ENCODE results near the gene LRRC42.
"Not testable (repeated sequence)": the region's sequence is repeated elsewhere in the genome, so short reads cannot be mapped to it uniquely, and the experiment has no call there.

The LRRC42 gene

DNA sequence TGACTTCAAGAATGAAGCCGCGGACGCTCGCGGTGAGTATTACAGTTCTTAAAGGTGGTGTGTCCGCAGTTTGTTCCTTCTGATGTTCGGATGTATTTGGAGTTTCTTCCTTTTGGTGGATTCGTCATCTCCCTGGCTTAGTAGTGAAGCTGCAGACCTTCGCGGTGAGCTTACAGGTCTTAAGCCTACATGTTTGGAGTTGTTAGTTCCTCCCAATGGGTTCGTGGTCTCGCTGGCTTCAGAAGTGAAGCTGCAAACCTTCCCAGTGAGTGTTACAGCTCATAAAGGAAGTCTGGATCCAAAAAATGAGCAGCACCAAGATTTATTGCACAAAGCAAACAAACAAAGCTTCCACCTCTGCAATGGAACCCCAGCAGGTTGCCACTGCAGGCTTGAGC is 57.1 kb downstream of the LRRC42 start:
- Histone ChIP-seq H3K9ac (ENCODE audit: low read depth in 1 of 2, low read length in 2 of 2) (no peak overlapping the region), H3K9me3 (ENCODE audit: control insufficient read depth in 2 of 2, low read length in 2 of 2) (no peaks in the 10 kb centered on the region), H3K27me3 (ENCODE audit: control insufficient read depth in 2 of 2, insufficient read depth in 2 of 2, low read length in 2 of 2) (no peaks in the 10 kb centered on the region), H3K4me1 (ENCODE audit: control insufficient read depth in 2 of 2, insufficient read depth in 2 of 2, low read length in 2 of 2) (no peaks in the 10 kb centered on the region), H3K36me3 (ENCODE audit: control insufficient read depth in 2 of 2, insufficient read depth in 2 of 2, low read length in 2 of 2) (no peaks in the 10 kb centered on the region), H3K27ac (ENCODE audit: low read depth in 2 of 2, low read length in 2 of 2) (no peak overlapping the region), H3K4me3 (ENCODE audit: low read length in 2 of 2) (no peak overlapping the region)

- not testable (repeated sequence) for H3K4me3 ChIP-seq (ENCODE audit: low read length in 2 of 2); H3K9ac ChIP-seq (ENCODE audit: low read depth in 1 of 2, low read length in 2 of 2); H3K4me1 ChIP-seq (ENCODE audit: control insufficient read depth in 2 of 2, insufficient read depth in 2 of 2, low read length in 2 of 2); H3K27ac ChIP-seq (ENCODE audit: low read depth in 2 of 2, low read length in 2 of 2); H3K27me3 ChIP-seq (ENCODE audit: control insufficient read depth in 2 of 2, insufficient read depth in 2 of 2, low read length in 2 of 2); H3K36me3 ChIP-seq (ENCODE audit: control insufficient read depth in 2 of 2, insufficient read depth in 2 of 2, low read length in 2 of 2); H3K9me3 ChIP-seq (ENCODE audit: control insufficient read depth in 2 of 2, low read length in 2 of 2)
Measured at GRCh38 chr1:54003750-54004480, 57.8 kb downstream of the LRRC42 start.

DNA sequence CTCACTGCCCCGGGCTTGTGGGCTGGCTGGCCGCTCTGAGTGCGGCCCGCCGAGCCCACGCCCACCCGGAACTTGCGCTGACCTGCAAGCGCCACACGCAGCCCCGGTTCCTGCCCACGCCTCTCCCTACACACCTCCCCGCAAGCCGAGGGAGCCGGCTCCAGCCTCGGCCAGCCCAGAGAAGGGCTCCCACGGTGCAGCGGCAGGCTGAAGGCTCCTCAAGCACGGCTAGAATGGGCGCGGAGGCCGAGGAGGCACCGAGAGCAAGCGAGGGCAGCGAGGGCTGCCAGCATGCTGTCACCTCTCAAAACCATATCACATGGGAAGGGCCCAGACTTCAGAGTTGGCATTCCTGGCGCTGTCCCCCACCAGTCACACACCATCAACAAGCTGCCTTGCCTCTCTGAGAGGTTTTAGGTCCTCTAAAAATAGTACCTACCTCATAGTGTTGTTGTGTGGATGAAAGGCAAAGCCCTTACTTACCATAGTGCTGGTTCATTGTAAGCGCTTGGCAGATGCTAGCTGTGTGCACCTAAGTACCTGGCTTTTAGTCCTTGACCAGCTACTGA is 58.4 kb downstream of the LRRC42 start:
- Histone ChIP-seq H3K9ac (ENCODE audit: low read depth in 1 of 2, low read length in 2 of 2) (no peak overlapping the region), H3K27me3 (ENCODE audit: control insufficient read depth in 2 of 2, insufficient read depth in 2 of 2, low read length in 2 of 2) (no peaks in the 10 kb centered on the region), H3K9me3 (ENCODE audit: control insufficient read depth in 2 of 2, low read length in 2 of 2) (no peaks in the 10 kb centered on the region), H3K27ac (ENCODE audit: low read depth in 2 of 2, low read length in 2 of 2) (no peak overlapping the region), H3K4me3 (ENCODE audit: low read length in 2 of 2) (no peak overlapping the region), H3K4me1 (ENCODE audit: control insufficient read depth in 2 of 2, insufficient read depth in 2 of 2, low read length in 2 of 2) (no peaks in the 10 kb centered on the region), H3K36me3 (ENCODE audit: control insufficient read depth in 2 of 2, insufficient read depth in 2 of 2, low read length in 2 of 2) (no peaks in the 10 kb centered on the region)

DNA sequence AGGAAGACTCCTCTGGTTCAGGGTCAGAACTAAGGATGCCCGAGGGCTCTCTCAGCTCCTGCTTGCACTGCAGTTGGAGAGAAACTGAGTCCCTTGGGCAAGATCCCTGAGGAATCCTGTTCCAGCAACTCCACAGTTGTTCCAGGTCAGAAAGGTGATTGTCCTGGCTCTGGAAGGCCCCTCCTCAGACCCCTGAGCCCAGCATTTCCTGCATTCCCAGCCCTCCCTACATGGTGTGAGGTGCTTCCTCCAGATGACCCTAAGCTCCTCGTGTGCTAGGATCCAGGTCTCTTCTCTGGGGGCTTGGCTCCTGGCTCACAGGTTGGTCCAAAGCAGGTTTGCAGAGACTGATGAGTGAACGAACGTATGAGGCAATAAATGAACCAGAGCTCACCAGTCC is 60.4 kb downstream of the LRRC42 start:
- no peak overlapping the region for H3K9ac ChIP-seq (ENCODE audit: low read depth in 1 of 2, low read length in 2 of 2)
- H3K9me3 ChIP-seq (ENCODE audit: control insufficient read depth in 2 of 2, low read length in 2 of 2): no peaks in the 10 kb centered on the region
- H3K27me3 ChIP-seq (ENCODE audit: control insufficient read depth in 2 of 2, insufficient read depth in 2 of 2, low read length in 2 of 2): no peaks in the 10 kb centered on the region
- no peak overlapping the region for H3K27ac ChIP-seq (ENCODE audit: low read depth in 2 of 2, low read length in 2 of 2)
- no peaks in the 10 kb centered on the region for H3K4me1 ChIP-seq (ENCODE audit: control insufficient read depth in 2 of 2, insufficient read depth in 2 of 2, low read length in 2 of 2)
- no peaks in the 10 kb centered on the region for H3K36me3 ChIP-seq (ENCODE audit: control insufficient read depth in 2 of 2, insufficient read depth in 2 of 2, low read length in 2 of 2)
- H3K4me3 ChIP-seq (ENCODE audit: low read length in 2 of 2): no peak overlapping the region

DNA sequence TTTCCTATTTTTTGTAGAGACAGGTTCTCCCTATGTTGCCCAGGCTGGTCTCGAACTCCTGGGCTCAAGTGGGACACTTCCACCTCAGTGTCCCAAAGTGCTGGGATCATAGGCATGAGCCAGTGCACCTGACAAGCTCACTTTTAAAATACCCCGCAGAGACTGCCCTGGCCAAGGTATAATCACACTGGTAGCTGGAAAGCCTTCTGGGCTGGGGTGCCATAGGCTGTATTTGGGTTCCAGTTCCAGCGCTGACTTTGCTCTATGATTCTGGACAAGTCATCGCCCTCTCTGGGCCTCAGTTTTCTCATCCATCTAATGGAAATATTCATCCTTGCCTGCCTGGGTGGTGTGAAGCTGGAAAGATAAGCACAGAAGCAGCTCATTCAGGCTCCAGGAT is 61.5 kb downstream of the LRRC42 start:
- Histone ChIP-seq H3K9ac (ENCODE audit: low read depth in 1 of 2, low read length in 2 of 2) (no peak overlapping the region), H3K4me3 (ENCODE audit: low read length in 2 of 2) (no peak overlapping the region), H3K27ac (ENCODE audit: low read depth in 2 of 2, low read length in 2 of 2) (no peak overlapping the region), H3K9me3 (ENCODE audit: control insufficient read depth in 2 of 2, low read length in 2 of 2) (no peaks in the 10 kb centered on the region), H3K36me3 (ENCODE audit: control insufficient read depth in 2 of 2, insufficient read depth in 2 of 2, low read length in 2 of 2) (no peaks in the 10 kb centered on the region), H3K4me1 (ENCODE audit: control insufficient read depth in 2 of 2, insufficient read depth in 2 of 2, low read length in 2 of 2) (no peaks in the 10 kb centered on the region), H3K27me3 (ENCODE audit: control insufficient read depth in 2 of 2, insufficient read depth in 2 of 2, low read length in 2 of 2) (no peaks in the 10 kb centered on the region)

DNA sequence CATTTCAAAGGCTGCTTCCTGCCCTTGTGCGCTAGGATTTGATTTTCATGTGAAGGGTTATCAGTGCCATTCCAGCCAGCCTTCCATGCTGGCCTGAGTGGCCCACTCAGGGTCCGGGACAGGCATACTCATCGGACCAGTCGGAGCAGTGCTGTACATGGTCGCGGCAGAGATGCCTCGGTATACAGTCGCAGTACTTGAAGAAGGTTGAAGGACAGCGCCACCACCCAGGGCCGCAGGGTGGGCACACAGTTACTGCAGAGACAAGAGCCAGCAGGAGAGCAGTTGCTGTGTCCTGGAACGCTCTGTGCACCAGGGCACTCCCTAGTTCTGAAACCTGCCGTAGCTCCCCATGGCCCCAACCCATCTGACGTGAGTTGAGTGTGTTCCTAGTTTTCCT is 62.7 kb downstream of the LRRC42 start:
- Histone ChIP-seq H3K27me3 (ENCODE audit: control insufficient read depth in 2 of 2, insufficient read depth in 2 of 2, low read length in 2 of 2) (no peaks in the 10 kb centered on the region), H3K4me1 (ENCODE audit: control insufficient read depth in 2 of 2, insufficient read depth in 2 of 2, low read length in 2 of 2) (no peaks in the 10 kb centered on the region), H3K9me3 (ENCODE audit: control insufficient read depth in 2 of 2, low read length in 2 of 2) (no peaks in the 10 kb centered on the region), H3K4me3 (ENCODE audit: low read length in 2 of 2) (no peak overlapping the region), H3K27ac (ENCODE audit: low read depth in 2 of 2, low read length in 2 of 2) (no peak overlapping the region), H3K36me3 (ENCODE audit: control insufficient read depth in 2 of 2, insufficient read depth in 2 of 2, low read length in 2 of 2) (no peaks in the 10 kb centered on the region), H3K9ac (ENCODE audit: low read depth in 1 of 2, low read length in 2 of 2) (no peak overlapping the region)

GRCh38 chr1:54009406-54009805 is 63.3 kb downstream of the LRRC42 start:
- no peaks in the 10 kb centered on the region for H3K9me3 ChIP-seq (ENCODE audit: control insufficient read depth in 2 of 2, low read length in 2 of 2)
- no peak overlapping the region for H3K27ac ChIP-seq (ENCODE audit: low read depth in 2 of 2, low read length in 2 of 2)
- no peak overlapping the region for H3K9ac ChIP-seq (ENCODE audit: low read depth in 1 of 2, low read length in 2 of 2)
- H3K4me3 ChIP-seq (ENCODE audit: low read length in 2 of 2): no peak overlapping the region
- H3K4me1 ChIP-seq (ENCODE audit: control insufficient read depth in 2 of 2, insufficient read depth in 2 of 2, low read length in 2 of 2): no peaks in the 10 kb centered on the region
- H3K36me3 ChIP-seq (ENCODE audit: control insufficient read depth in 2 of 2, insufficient read depth in 2 of 2, low read length in 2 of 2): no peaks in the 10 kb centered on the region
- H3K27me3 ChIP-seq (ENCODE audit: control insufficient read depth in 2 of 2, insufficient read depth in 2 of 2, low read length in 2 of 2): no peaks in the 10 kb centered on the region

GRCh38 chr1:54010415-54011117 is 64.4 kb downstream of the LRRC42 start:
- Histone ChIP-seq H3K27me3 (ENCODE audit: control insufficient read depth in 2 of 2, insufficient read depth in 2 of 2, low read length in 2 of 2) (no peaks in the 10 kb centered on the region), H3K27ac (ENCODE audit: low read depth in 2 of 2, low read length in 2 of 2) (no peak overlapping the region), H3K4me1 (ENCODE audit: control insufficient read depth in 2 of 2, insufficient read depth in 2 of 2, low read length in 2 of 2) (no peaks in the 10 kb centered on the region), H3K9me3 (ENCODE audit: control insufficient read depth in 2 of 2, low read length in 2 of 2) (no peaks in the 10 kb centered on the region), H3K9ac (ENCODE audit: low read depth in 1 of 2, low read length in 2 of 2) (no peak overlapping the region), H3K36me3 (ENCODE audit: control insufficient read depth in 2 of 2, insufficient read depth in 2 of 2, low read length in 2 of 2) (no peaks in the 10 kb centered on the region), H3K4me3 (ENCODE audit: low read length in 2 of 2) (no peak overlapping the region)

GRCh38 chr1:54011316-54012007 is 65.3 kb downstream of the LRRC42 start:
- Histone ChIP-seq H3K36me3 (ENCODE audit: control insufficient read depth in 2 of 2, insufficient read depth in 2 of 2, low read length in 2 of 2) (no peaks in the 10 kb centered on the region), H3K4me3 (ENCODE audit: low read length in 2 of 2) (no peak overlapping the region), H3K9ac (ENCODE audit: low read depth in 1 of 2, low read length in 2 of 2) (no peak overlapping the region), H3K4me1 (ENCODE audit: control insufficient read depth in 2 of 2, insufficient read depth in 2 of 2, low read length in 2 of 2) (peaks cover 0 to 5% of the 10 kb centered on the region in 2 donors), H3K27me3 (ENCODE audit: control insufficient read depth in 2 of 2, insufficient read depth in 2 of 2, low read length in 2 of 2) (no peaks in the 10 kb centered on the region), H3K27ac (ENCODE audit: low read depth in 2 of 2, low read length in 2 of 2) (no peak overlapping the region), H3K9me3 (ENCODE audit: control insufficient read depth in 2 of 2, low read length in 2 of 2) (no peaks in the 10 kb centered on the region)

DNA sequence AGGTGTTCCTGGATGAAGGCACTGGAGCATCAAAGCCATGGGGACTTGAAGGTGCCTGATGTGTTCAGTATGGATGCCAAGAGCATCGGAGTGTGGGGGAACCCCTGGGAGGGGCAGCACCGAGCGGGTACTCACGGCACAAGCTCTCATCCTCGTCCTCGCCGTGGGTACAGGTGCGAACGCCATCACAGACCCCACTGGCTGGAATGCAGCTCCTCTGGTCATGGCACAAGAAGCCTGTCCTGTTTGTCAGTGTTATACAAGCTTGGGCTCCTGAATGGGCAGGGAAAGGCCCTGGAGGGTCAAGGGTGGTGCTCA is 65.8 kb downstream of the LRRC42 start:
- H3K36me3 ChIP-seq (ENCODE audit: control insufficient read depth in 2 of 2, insufficient read depth in 2 of 2, low read length in 2 of 2): no peaks in the 10 kb centered on the region
- no peak overlapping the region for H3K9ac ChIP-seq (ENCODE audit: low read depth in 1 of 2, low read length in 2 of 2)
- H3K4me1 ChIP-seq (ENCODE audit: control insufficient read depth in 2 of 2, insufficient read depth in 2 of 2, low read length in 2 of 2): peaks cover 0 to 5% of the 10 kb centered on the region in 2 donors
- no peak overlapping the region for H3K4me3 ChIP-seq (ENCODE audit: low read length in 2 of 2)
- no peaks in the 10 kb centered on the region for H3K9me3 ChIP-seq (ENCODE audit: control insufficient read depth in 2 of 2, low read length in 2 of 2)
- no peak overlapping the region for H3K27ac ChIP-seq (ENCODE audit: low read depth in 2 of 2, low read length in 2 of 2)
- no peaks in the 10 kb centered on the region for H3K27me3 ChIP-seq (ENCODE audit: control insufficient read depth in 2 of 2, insufficient read depth in 2 of 2, low read length in 2 of 2)
